ENCODE results near the gene CHD6. TPM values are rescaled to one million over a fixed set of nuclear protein-coding genes. Genes with fewer than 3 reads are reported as not detected.
A peak's percentile ranks its signal among the peaks of the same experiment; 100 is the strongest.

The CHD6 gene
- total and polyA plus RNA-seq, 2 of the 13 experiments (the other 11 are each of a cell fraction or from before 2014, with no cell fraction given) = 14.4 to 52.0 TPM

DNA sequence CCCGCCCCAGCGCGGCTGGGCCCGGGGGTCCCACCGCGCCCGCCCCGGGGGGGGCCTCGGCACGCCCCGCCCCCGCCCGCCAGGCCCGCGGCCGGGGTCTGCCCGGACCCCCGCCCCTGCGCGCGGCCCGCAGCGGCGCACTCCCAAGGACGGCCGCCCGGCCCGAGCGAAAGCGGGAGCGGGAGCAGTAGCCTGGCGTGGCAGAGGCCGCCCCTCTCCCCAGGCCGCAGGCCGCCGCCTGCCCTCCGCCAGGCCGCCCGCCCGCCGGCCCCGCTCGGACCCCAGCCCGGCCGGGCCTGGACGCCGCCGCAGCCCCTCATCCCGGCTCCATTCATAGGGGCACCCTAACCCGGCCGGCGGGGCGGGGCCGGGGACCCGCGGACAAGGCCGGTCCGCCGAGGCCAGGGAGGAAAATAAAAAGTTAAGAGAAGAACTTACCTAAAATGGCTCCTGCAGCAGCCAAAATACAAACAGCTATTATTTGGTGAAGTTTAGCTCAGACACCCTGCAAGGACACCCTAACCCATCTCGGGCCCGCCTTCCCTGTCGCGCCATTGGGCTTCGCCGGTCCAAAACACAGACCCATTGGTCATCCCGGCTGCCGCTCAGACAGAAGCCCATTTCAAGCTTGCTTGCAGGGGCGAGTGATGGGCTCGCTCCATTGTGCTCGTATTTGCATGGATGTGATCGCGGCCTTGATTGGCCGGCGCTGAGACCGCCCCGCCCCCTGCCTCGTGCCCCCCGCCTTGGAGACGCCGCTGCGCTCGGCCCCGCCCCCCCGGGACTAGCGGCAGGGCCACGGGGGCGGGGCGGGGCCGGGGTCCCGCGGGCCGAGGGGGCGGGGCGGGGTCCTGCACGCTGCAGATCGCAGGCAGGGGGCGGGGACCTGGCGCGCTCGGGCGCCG, at the start of gene CHD6 (continued):
- TF ChIP-seq, protein P1, sequence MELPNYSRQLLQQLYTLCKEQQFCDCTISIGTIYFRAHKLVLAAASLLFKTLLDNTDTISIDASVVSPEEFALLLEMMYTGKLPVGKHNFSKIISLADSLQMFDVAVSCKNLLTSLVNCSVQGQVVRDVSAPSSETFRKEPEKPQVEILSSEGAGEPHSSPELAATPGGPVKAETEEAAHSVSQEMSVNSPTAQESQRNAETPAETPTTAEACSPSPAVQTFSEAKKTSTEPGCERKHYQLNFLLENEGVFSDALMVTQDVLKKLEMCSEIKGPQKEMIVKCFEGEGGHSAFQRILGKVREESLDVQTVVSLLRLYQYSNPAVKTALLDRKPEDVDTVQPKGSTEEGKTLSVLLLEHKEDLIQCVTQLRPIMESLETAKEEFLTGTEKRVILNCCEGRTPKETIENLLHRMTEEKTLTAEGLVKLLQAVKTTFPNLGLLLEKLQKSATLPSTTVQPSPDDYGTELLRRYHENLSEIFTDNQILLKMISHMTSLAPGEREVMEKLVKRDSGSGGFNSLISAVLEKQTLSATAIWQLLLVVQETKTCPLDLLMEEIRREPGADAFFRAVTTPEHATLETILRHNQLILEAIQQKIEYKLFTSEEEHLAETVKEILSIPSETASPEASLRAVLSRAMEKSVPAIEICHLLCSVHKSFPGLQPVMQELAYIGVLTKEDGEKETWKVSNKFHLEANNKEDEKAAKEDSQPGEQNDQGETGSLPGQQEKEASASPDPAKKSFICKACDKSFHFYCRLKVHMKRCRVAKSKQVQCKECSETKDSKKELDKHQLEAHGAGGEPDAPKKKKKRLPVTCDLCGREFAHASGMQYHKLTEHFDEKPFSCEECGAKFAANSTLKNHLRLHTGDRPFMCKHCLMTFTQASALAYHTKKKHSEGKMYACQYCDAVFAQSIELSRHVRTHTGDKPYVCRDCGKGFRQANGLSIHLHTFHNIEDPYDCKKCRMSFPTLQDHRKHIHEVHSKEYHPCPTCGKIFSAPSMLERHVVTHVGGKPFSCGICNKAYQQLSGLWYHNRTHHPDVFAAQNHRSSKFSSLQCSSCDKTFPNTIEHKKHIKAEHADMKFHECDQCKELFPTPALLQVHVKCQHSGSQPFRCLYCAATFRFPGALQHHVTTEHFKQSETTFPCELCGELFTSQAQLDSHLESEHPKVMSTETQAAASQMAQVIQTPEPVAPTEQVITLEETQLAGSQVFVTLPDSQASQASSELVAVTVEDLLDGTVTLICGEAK (IDR thresholded peaks at IDR 0.05) = no peak
- TF ChIP-seq, protein P1 (CRISPR knock-in tag; IDR thresholded peaks at IDR 0.05) = no peak
- no peak for TF ChIP-seq ATF7 (IDR thresholded peaks at IDR 0.05)
- no peak for TF ChIP-seq ATF7 (CRISPR knock-in tag; IDR thresholded peaks at IDR 0.05)
- no peak for TF ChIP-seq ZSCAN20 (CRISPR knock-in tag; IDR thresholded peaks at IDR 0.05; ENCODE audit: borderline replicate concordance)
- TF ChIP-seq ZMAT3 (CRISPR knock-in tag; conservative IDR thresholded peaks at IDR 0.05) = peak; percentile 75; the same call in 1 of the 2 replicates
- TF ChIP-seq RFXAP (CRISPR knock-in tag; IDR thresholded peaks at IDR 0.05; ENCODE audit: borderline replicate concordance) = no peak; the same call in 1 of the 2 replicates
- TF ChIP-seq, protein P2, sequence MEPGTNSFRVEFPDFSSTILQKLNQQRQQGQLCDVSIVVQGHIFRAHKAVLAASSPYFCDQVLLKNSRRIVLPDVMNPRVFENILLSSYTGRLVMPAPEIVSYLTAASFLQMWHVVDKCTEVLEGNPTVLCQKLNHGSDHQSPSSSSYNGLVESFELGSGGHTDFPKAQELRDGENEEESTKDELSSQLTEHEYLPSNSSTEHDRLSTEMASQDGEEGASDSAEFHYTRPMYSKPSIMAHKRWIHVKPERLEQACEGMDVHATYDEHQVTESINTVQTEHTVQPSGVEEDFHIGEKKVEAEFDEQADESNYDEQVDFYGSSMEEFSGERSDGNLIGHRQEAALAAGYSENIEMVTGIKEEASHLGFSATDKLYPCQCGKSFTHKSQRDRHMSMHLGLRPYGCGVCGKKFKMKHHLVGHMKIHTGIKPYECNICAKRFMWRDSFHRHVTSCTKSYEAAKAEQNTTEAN (CRISPR knock-in tag; conservative IDR thresholded peaks at IDR 0.05) = 0 out of 2 replicates have a peak, but pooled peaks have one; percentile 22
- TF ChIP-seq NFYC (CRISPR knock-in tag; IDR thresholded peaks at IDR 0.05) = peak; percentile 99
- TF ChIP-seq, protein P3, sequence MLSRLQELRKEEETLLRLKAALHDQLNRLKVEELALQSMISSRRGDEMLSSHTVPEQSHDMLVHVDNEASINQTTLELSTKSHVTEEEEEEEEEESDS (CRISPR knock-in tag; IDR thresholded peaks at IDR 0.05; ENCODE audit: borderline replicate concordance) = 0 out of 2 replicates have a peak, but pooled peaks have one; percentile 10

Data from HepG2 (cell line).